Activated CD4-positive, alpha-beta T cell treated with anti-CD3 and anti-CD28 coated beads, Interleukin-2, amount 10 ng/mL, durations not matched to agents 24 days and 14 days (primary cell): ENCODE data around the gene STK40. TPM values are rescaled to one million over a fixed set of nuclear protein-coding genes. Genes with fewer than 3 reads are reported as not detected.

Experiments
- DNase-seq: peaks from one replicate; pipeline ENCODE4 v3.0.0; 2022
- H3K27ac Mint-ChIP-seq: one replicate; pipeline ENCODE4 v1.8.0; 2022; ENCODE audit warnings: mild to moderate bottlenecking, mixed read lengths
- H3K27me3 Mint-ChIP-seq: one replicate; pipeline ENCODE4 v1.8.0; 2022; ENCODE audit warnings: mixed read lengths
- H3K36me3 Mint-ChIP-seq: one replicate; pipeline ENCODE4 v1.8.0; 2022; ENCODE audit warnings: low read depth, mild to moderate bottlenecking, mixed read lengths
- H3K4me1 Mint-ChIP-seq: one replicate; pipeline ENCODE4 v1.8.0; 2021; ENCODE audit warnings: mixed read lengths
- H3K4me3 Mint-ChIP-seq: one replicate; pipeline ENCODE4 v1.8.0; 2022; ENCODE audit warnings: mild to moderate bottlenecking, moderate library complexity, mixed read lengths
- H3K9me3 Mint-ChIP-seq: one replicate; pipeline ENCODE4 v1.8.0; 2021; ENCODE audit warnings: mixed read lengths
- intact Hi-C: fragments of 100-400 bp; cut with micrococcal nuclease; formaldehyde crosslinking; loops from one replicate; pipeline ENCODE4 v1.15.1; 2023
- total RNA-seq: library from RNA; stranded (reverse); gene quantifications from 2 replicates; pipeline ENCODE4 v1.2.3, GENCODE V29; 2022

Gene STK40
- total RNA-seq, 1 donor from 2014 or later: 40.6 TPM

GRCh38 chr1:36322041-36322785 lies 63.5 kb downstream of the STK40 start:
- H3K27ac Mint-ChIP-seq: no peak overlapping the region
- H3K4me3 Mint-ChIP-seq: peak overlapping the region; percentile 73
- H3K4me1 Mint-ChIP-seq: peaks cover 25% of the 10 kb centered on the region
- intact Hi-C loops: loop anchor here (5.0 kb wide), 2 partner anchors 45 to 65 kb away; partner anchors contain the start of gene STK40
- DNase-seq: no peak
- peaks cover 7% of the 10 kb centered on the region for H3K36me3 Mint-ChIP-seq
- peaks cover 2% of the 10 kb centered on the region for H3K27me3 Mint-ChIP-seq
- H3K9me3 Mint-ChIP-seq: no peaks in the 10 kb centered on the region

DNA sequence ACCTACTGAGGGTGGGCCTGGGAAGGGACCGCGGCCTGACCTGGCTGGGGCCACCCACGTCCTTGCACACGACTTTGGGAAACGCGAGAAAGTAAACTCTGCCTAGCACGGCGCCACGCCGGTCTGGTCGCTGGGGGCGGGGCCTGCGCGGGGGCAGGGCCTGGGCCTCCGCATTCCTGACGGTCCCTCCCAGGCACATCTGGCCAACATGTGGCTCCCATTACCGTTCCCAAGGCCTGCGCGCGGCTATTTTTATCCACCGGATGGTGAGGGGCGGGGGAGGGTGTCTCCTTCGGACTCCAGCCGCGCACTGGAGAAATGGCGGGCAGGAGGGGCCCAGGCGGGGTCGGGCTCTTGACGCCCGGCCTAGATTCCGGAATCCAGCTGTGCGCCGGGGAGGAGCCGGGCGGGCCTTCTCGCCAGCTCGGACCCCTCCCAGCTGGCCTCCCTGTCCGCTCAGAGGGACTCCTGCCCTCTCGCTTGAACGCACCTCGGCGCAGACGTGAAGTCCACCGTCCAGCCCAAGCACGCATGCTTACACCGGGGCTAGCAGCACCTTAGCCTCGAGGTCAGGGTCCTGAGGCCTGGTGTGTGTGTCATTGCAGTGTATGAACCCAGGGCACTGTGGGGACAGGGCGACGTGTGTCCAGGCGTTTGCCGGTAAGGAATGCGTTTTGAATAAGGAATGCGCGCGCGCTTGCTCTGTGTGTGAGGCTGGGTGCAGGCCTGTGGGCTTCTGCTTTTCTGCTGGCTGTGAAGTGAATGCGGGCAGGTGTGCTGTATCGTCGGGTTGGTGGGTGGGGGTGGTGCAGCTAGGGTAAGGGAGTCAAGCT lies 64.4 kb downstream of the STK40 start:
- Mint-ChIP-seq H3K4me3 (peak overlapping the region; percentile 67), H3K4me1 (peaks cover 17% of the 10 kb centered on the region), H3K36me3 (peaks cover 9% of the 10 kb centered on the region), H3K9me3 (no peaks in the 10 kb centered on the region), H3K27me3 (peaks cover 2% of the 10 kb centered on the region), H3K27ac (no peak overlapping the region)
- intact Hi-C loops: loop anchor here (5.0 kb wide), 2 partner anchors 46 to 66 kb away; partner anchors contain the start of gene STK40
- DNase-seq: peak; percentile 78

GRCh38 chr1:36320767-36321118 lies 65.0 kb downstream of the STK40 start:
- H3K27ac Mint-ChIP-seq: peak overlapping the region; percentile 45
- peaks cover 17% of the 10 kb centered on the region for H3K4me1 Mint-ChIP-seq
- no peaks in the 10 kb centered on the region for H3K27me3 Mint-ChIP-seq
- DNase-seq: no peak
- no peaks in the 10 kb centered on the region for H3K9me3 Mint-ChIP-seq
- H3K4me3 Mint-ChIP-seq: peak overlapping the region; percentile 70
- intact Hi-C loops: loop anchor here (5.0 kb wide), 2 partner anchors 47 to 67 kb away; partner anchors contain the start of gene STK40
- H3K36me3 Mint-ChIP-seq: peaks cover 9% of the 10 kb centered on the region

DNA sequence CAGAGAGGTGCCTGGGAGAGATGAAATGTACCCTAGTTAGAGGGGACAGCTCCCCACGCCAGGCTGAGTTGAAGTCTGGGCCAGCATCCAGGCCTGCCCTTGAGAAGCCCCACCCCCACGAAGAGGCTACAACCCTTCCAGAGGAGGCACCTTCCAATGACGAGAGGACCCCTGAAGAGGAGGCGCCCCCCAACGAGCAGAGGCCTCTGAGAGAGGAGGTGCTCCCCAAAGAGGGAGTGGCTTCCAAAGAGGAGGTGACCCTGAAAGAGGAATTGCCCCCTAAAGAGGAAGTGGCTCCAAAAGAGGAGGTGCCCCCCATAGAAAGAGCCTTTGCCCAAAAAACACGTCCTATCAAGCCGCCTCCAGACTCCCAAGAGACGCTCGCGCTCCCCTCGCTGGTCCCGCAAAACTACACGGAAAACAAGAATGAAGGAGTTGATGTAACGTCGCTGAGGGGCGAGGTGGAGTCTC lies 65.4 kb downstream of the STK40 start:
- Mint-ChIP-seq H3K9me3 (no peaks in the 10 kb centered on the region), H3K4me1 (peaks cover 17% of the 10 kb centered on the region), H3K27me3 (no peaks in the 10 kb centered on the region), H3K36me3 (peaks cover 9% of the 10 kb centered on the region), H3K27ac (no peak overlapping the region), H3K4me3 (peak overlapping the region; percentile 70)
- peak; percentile 58 for DNase-seq
- intact Hi-C loops: loop anchor here (5.0 kb wide), 2 partner anchors 47 to 67 kb away; partner anchors contain the start of gene STK40

- Mint-ChIP-seq H3K36me3 (peaks cover 30% of the 10 kb centered on the region), H3K27ac (no peak overlapping the region), H3K27me3 (no peaks in the 10 kb centered on the region), H3K4me3 (no peak overlapping the region), H3K4me1 (peaks cover 32% of the 10 kb centered on the region), H3K9me3 (no peaks in the 10 kb centered on the region)
- intact Hi-C loops: loop anchor here (5.0 kb wide), 4 partner anchors 58 to 113 kb away; partner anchors contain the start of genes STK40 and THRAP3
- no peak for DNase-seq
These were observed 76.3 kb downstream of the STK40 start for GRCh38 chr1:36309397-36309796.

GRCh38 chr1:36307601-36308330 lies 78.0 kb downstream of the STK40 start:
- intact Hi-C loops: loop anchor here (5.0 kb wide), 4 partner anchors 60 to 115 kb away; partner anchors contain the start of genes STK40 and THRAP3
- Mint-ChIP-seq H3K9me3 (no peaks in the 10 kb centered on the region), H3K27ac (peak overlapping the region; percentile 79), H3K4me1 (peaks cover 38% of the 10 kb centered on the region), H3K36me3 (peaks cover 36% of the 10 kb centered on the region), H3K4me3 (peak overlapping the region; percentile 93), H3K27me3 (no peaks in the 10 kb centered on the region)
- DNase-seq: no peak

DNA sequence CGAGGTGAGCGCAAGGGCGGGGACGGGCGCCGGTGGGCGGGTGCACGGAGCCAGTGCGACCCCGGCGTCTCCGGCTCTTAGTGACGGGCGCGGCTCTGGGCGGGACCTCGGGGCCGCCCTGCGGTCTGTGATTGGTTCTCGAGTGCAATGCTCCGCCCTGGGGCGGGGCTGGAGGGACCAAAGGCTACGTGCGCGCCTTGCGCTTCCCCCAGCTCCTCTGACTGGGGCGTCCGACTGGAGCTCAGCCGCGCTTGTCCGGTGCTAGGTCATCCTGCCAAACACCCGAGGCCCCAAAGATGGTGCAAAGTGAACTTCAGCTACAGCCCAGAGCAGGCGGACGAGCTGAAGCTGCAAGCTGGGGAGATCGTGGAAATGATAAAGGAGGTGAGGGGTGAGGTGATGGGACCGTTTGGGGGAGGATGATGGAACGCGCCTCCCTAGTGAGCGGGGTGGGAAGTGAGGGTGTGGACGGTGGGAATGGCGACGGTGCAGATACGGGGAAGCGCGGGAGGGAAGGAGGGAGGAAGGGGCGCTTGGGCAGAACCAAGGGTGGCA lies 78.7 kb downstream of the STK40 start:
- DNase-seq: peak; percentile 99
- Mint-ChIP-seq H3K27ac (peak overlapping the region; percentile 95), H3K4me1 (peaks cover 43% of the 10 kb centered on the region), H3K4me3 (peak overlapping the region; percentile 93), H3K9me3 (no peaks in the 10 kb centered on the region), H3K36me3 (peaks cover 42% of the 10 kb centered on the region), H3K27me3 (no peaks in the 10 kb centered on the region)
- intact Hi-C loops: loop anchor here (5.0 kb wide), 4 partner anchors 60 to 115 kb away; partner anchors contain the start of genes STK40 and THRAP3

DNA sequence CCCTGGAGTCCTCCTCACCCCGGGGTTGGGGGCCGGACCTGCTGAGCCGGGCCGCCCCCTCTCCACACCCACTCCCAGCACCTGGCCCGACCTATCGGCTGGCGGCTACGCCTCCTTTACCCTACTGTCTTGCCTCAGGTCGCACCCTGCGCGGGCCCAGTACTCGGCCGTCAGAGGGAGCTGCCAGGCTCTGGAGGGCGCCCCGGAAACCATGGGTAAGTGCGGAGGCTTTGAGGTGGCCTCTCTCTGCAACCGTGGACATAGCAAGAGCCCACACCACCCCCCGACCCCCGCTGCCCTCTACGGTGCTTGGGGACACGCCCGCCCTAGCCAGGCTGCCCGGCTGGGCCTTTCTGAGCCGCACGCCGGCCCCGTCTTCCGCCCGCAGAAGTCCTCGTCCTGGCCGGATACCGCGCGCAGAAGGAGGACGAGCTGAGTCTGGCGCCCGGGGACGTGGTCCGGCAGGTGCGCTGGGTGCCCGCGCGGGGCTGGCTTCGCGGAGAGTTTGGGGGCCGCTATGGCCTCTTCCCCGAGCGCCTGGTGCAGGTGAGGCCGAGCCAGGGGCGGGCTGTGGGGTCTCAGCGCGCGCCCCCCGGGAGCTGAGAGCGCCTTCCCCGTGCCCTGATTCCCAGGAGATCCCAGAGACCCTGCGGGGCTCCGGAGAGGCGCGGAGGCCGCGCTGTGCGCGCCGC lies 79.4 kb downstream of the STK40 start, which contains the start of gene SH3D21:
TSS of gene SH3D21 (plus strand) at position 159 of the 692 bp plus-strand sequence. CDS start at position 212, 53 bp downstream.
- H3K27ac Mint-ChIP-seq: peak within 1 kb of the TSS; percentile 95
- H3K9me3 Mint-ChIP-seq: no peaks in the 10 kb centered on the region
- peak; percentile 84 for DNase-seq
- H3K27me3 Mint-ChIP-seq: no peaks in the 10 kb centered on the region
- H3K4me1 Mint-ChIP-seq: peaks cover 43% of the 10 kb centered on the region
- H3K4me3 Mint-ChIP-seq: peak within 1 kb of the TSS; percentile 93
- peaks cover 45% of the 10 kb centered on the region for H3K36me3 Mint-ChIP-seq
- intact Hi-C loops: loop anchor here (5.0 kb wide), 4 partner anchors 61 to 116 kb away; partner anchors contain the start of genes STK40 and THRAP3

- peaks cover 47% of the 10 kb centered on the region for H3K4me1 Mint-ChIP-seq
- intact Hi-C loops: loop anchor here (5.0 kb wide), 4 partner anchors 61 to 116 kb away; partner anchors contain the start of genes STK40 and THRAP3
- peaks cover 49% of the 10 kb centered on the region for H3K36me3 Mint-ChIP-seq
- no peak for DNase-seq
- H3K27ac Mint-ChIP-seq: peak overlapping the region; percentile 78
- H3K4me3 Mint-ChIP-seq: peak overlapping the region; percentile 93
- H3K27me3 Mint-ChIP-seq: no peaks in the 10 kb centered on the region
- no peaks in the 10 kb centered on the region for H3K9me3 Mint-ChIP-seq
These were observed 79.9 kb downstream of the STK40 start for GRCh38 chr1:36305915-36306209.

DNA sequence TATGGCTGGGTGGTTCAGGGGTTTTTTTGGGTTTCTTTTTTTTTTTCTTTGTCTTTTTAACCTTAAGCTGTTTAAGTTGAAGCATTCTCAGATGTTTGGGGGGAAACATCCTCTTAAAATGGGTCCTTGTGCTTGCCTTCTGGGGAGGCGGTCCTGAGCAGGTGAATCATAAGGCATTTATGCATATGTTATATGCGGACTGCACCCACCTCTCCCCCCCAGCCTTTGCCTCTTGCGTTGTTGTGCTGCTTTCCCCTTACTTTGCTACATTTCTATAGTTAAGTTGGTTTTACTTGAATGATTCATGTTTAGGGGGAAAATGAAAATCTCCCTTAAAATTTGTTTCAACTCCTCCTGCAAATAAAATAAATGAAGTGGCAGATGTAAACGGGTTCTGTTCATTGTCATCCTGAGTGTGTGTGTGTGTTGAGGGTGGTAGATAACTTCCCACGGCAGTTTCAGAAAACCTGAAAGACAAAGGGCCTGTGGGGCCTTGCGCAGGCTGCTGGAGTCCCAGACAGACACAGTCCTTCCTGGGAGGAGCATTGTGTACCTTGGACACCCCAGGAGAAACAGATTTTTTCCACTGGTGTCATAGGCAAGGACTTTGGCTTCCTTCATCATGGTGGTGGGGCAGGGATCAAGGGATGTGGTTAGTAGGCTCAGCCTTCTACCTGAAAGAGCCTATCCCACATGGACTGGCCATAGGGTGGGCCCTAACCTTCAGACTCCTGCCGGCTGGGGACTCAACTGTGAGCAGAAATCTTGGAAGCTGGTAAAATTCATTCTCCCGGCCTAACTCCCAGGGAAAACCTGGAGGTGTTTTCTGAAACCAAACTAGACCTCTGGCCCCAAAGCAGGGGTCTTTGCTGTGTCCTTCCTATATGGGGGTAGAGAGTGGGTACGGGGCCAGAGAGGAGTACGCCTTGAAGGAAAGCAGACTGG lies 80.5 kb downstream of the STK40 start:
- Mint-ChIP-seq H3K27ac (peak overlapping the region; percentile 87), H3K27me3 (no peaks in the 10 kb centered on the region), H3K4me3 (peak overlapping the region; percentile 93), H3K36me3 (peaks cover 51% of the 10 kb centered on the region), H3K9me3 (no peaks in the 10 kb centered on the region), H3K4me1 (peaks cover 49% of the 10 kb centered on the region)
- intact Hi-C loops: loop anchor here (5.0 kb wide), 4 partner anchors 62 to 117 kb away; partner anchors contain the start of genes STK40 and THRAP3
- no peak for DNase-seq

DNA sequence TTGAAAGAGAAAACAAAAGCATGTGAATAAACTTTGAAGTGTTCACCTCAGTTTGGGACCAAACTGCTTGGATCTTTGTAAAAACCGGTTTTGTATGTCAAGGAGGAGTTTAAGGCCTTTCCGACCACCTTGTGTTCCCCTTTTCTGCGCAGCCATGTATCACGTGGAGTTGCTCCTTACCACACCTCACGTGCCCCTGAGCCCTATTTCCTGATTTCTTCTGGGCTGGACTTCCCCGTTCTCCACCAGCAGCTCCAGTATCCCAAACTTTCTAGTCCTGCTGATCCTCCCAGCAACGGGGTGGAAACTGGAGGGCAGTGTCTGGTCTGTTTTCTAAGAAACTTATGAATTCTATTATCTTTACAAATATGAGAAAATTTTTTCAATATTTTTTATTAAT lies 81.2 kb downstream of the STK40 start:
- H3K27ac Mint-ChIP-seq: peak overlapping the region; percentile 70
- no peaks in the 10 kb centered on the region for H3K9me3 Mint-ChIP-seq
- intact Hi-C loops: no loop called here
- no peak overlapping the region for H3K4me3 Mint-ChIP-seq
- no peak for DNase-seq
- no peaks in the 10 kb centered on the region for H3K27me3 Mint-ChIP-seq
- H3K36me3 Mint-ChIP-seq: peaks cover 56% of the 10 kb centered on the region
- H3K4me1 Mint-ChIP-seq: peaks cover 54% of the 10 kb centered on the region
